Lower leg skin (tissue), 3 donors: ENCODE data around the gene C6orf62.

ENCODE experiments used
- CTCF ChIP-seq, 3 donors: fragments of 450-650 bp; IDR thresholded peaks; one replicate each; pipeline ENCODE4 v1.5.1; 2016; ENCODE audit warnings: antibody characterized with exemption in 3 of 3, mild to moderate bottlenecking in 3 of 3, moderate library complexity in 2 of 3
- POLR2A ChIP-seq, 2 donors: fragments of 450-650 bp; IDR thresholded peaks; one replicate each; pipeline ENCODE4 v1.6.1; 2016 to 2017; ENCODE audit warnings: antibody characterized with exemption in 2 of 2, mild to moderate bottlenecking in 1 of 2, moderate library complexity in 1 of 2

- TF ChIP-seq POLR2A (IDR thresholded peaks at IDR 0.05) = no peak
- no peak for TF ChIP-seq CTCF (IDR thresholded peaks at IDR 0.05)
Observed at GRCh38 chr6:24680582-24680981, 38.4 kb downstream of the C6orf62 start.
